HepG2 (cell line): ENCODE data around the gene NUP62. TPM values are rescaled to one million over a fixed set of nuclear protein-coding genes. Genes with fewer than 3 reads are reported as not detected.

Experiments used
- EED ChIP-seq: sonication (generic); formaldehyde crosslinking; IDR thresholded peaks from 2 replicates; pipeline ENCODE4 v1.5.0; 2020; ENCODE audit warnings: mild to moderate bottlenecking, missing genetic modification reagents
- KDM3A ChIP-seq: IDR thresholded peaks from 2 replicates; pipeline ENCODE4 v1.6.1; 2018; ENCODE audit warnings: low read depth, missing compliant biosample characterization
- KMT2B ChIP-seq: IDR thresholded peaks from 2 replicates; pipeline ENCODE4 v1.6.1; 2016; ENCODE audit warnings: missing genetic modification reagents, missing compliant biosample characterization
- MIER2 ChIP-seq: IDR thresholded peaks from 2 replicates; pipeline ENCODE4 v1.6.1; 2016; ENCODE audit warnings: missing biosample characterization, missing genetic modification reagents
- NAIF1 ChIP-seq: sonication (generic); formaldehyde crosslinking; IDR thresholded peaks from 2 replicates; pipeline ENCODE4 v1.5.0; 2020; ENCODE audit warnings: mild to moderate bottlenecking, missing genetic modification reagents, borderline replicate concordance
- PHB2 ChIP-seq: fragments of 450-650 bp; IDR thresholded peaks from 2 replicates; pipeline ENCODE4 v1.6.1; 2018; ENCODE audit not compliant: partially characterized antibody
- SMAD3 ChIP-seq: sonication (generic); formaldehyde crosslinking; IDR thresholded peaks from 2 replicates; pipeline ENCODE4 v1.4.0; 2020; ENCODE audit warnings: missing genetic modification reagents
- ZNF563 ChIP-seq: sonication (generic); formaldehyde crosslinking; IDR thresholded peaks from 2 replicates; pipeline ENCODE4 v1.8.0; 2022; ENCODE audit warnings: mild to moderate bottlenecking, moderate library complexity, missing genetic modification reagents
- polyA plus RNA-seq, 8 experiments: library from polyadenylated mRNA; depleted of rRNA in 3 of 8; stranded (reverse) in 7 of 8; unstranded in 1 of 8; fragments of >200 nt; fragmentation: Illumina TruSeq in 4 of 8; extraction: Trizol in 4 of 8; gene quantifications; 2 replicates each; pipeline versions ENCODE4 v1.2.1 to v1.2.3, GENCODE V29; 2011 to 2016; ENCODE audit warnings: low read depth in 4 of 8, missing spikeins in 1 of 8, mixed read lengths in 1 of 8; ENCODE audit not compliant: insufficient read depth in 1 of 8
- total RNA-seq, 5 experiments: library from RNA; depleted of rRNA; stranded (reverse); fragments of >200 nt; fragmentation: Illumina TruSeq; extraction: Trizol; gene quantifications; 2 replicates each; pipeline ENCODE4 v1.2.3, GENCODE V29; 2016; ENCODE audit warnings: low read depth in 1 of 5
- TF ChIP-seq, protein P1 (sequence below): sonication (generic); formaldehyde crosslinking; IDR thresholded peaks from 2 replicates; pipeline ENCODE4 v1.4.0; 2020; ENCODE audit warnings: missing genetic modification reagents, borderline replicate concordance
- TF ChIP-seq, protein P2 (sequence below): sonication (generic); formaldehyde crosslinking; IDR thresholded peaks from 2 replicates; pipeline ENCODE4 v1.5.1; 2020; ENCODE audit warnings: mild to moderate bottlenecking, missing genetic modification reagents, borderline replicate concordance
- TF ChIP-seq, protein P3 (sequence below): sonication (generic); formaldehyde crosslinking; IDR thresholded peaks from 2 replicates; pipeline ENCODE4 v1.8.1; 2023; ENCODE audit warnings: missing genetic modification reagents, mild to moderate bottlenecking, borderline replicate concordance
- TF ChIP-seq, protein P4 (sequence below): sonication (generic); formaldehyde crosslinking; IDR thresholded peaks from 2 replicates; pipeline ENCODE4 v1.4.0; 2020; ENCODE audit warnings: mild to moderate bottlenecking, missing genetic modification reagents

NUP62 gene
- total and polyA plus RNA-seq, 2 of the 13 experiments (the other 11 are each of a cell fraction or from before 2014, with no cell fraction given): 16.5 to 41.5 TPM

DNA sequence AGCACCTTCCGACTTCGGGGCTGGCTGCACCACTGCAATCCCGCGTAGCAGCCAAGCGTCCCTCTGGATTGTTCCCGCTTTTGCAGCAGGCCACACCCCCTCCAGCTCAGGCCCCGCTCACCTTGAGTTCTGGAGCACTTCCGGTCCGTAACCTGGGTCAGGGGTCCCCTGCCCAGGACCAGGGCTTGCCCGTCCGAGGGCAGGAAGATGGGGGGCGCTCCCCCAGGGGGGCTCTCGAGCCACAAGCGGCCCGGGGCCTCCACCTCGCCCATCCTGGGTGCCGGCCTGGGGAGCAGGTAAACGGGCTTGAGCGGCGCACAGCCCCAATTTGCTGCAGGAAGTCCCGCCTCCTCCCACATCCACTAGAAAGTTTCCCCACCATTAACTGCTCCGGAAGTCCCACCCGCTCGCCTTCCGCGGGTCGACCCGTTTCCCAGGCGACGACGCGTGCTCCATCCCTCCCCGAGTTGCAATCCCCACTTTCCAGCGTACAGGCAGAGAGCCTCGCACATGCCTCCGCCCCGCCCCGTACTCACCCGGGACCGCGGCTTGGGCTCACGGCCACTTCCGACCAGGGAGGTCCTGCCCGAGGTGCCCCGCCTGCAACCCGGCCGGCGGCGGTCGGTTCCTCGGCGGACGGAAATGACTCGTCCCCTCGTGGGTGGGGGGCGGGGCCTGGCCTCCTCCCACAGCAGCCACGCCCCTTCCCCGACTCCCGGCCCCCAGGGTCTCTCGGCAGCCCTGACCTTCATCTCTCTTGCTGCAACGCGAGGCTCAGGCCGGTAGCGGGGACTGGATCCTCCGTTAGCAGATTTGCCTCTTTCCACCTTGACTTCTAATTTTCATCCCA, 62.1 kb downstream of the NUP62 start, which contains the start of gene PNKP (continued):
- TF ChIP-seq PHB2 (no peak), KDM3A (peak; percentile 63; the same call in 1 of the 2 replicates), SMAD3 (CRISPR knock-in tag) (no peak; the same call in 1 of the 2 replicates), MIER2 (CRISPR knock-in tag) (no peak), KMT2B (no peak; the same call in 1 of the 2 replicates), ZNF563 (CRISPR knock-in tag) (peak; percentile 78), EED (CRISPR knock-in tag) (peak; percentile 74), NAIF1 (CRISPR knock-in tag) (peak; percentile 84)
- TF ChIP-seq, protein P1, sequence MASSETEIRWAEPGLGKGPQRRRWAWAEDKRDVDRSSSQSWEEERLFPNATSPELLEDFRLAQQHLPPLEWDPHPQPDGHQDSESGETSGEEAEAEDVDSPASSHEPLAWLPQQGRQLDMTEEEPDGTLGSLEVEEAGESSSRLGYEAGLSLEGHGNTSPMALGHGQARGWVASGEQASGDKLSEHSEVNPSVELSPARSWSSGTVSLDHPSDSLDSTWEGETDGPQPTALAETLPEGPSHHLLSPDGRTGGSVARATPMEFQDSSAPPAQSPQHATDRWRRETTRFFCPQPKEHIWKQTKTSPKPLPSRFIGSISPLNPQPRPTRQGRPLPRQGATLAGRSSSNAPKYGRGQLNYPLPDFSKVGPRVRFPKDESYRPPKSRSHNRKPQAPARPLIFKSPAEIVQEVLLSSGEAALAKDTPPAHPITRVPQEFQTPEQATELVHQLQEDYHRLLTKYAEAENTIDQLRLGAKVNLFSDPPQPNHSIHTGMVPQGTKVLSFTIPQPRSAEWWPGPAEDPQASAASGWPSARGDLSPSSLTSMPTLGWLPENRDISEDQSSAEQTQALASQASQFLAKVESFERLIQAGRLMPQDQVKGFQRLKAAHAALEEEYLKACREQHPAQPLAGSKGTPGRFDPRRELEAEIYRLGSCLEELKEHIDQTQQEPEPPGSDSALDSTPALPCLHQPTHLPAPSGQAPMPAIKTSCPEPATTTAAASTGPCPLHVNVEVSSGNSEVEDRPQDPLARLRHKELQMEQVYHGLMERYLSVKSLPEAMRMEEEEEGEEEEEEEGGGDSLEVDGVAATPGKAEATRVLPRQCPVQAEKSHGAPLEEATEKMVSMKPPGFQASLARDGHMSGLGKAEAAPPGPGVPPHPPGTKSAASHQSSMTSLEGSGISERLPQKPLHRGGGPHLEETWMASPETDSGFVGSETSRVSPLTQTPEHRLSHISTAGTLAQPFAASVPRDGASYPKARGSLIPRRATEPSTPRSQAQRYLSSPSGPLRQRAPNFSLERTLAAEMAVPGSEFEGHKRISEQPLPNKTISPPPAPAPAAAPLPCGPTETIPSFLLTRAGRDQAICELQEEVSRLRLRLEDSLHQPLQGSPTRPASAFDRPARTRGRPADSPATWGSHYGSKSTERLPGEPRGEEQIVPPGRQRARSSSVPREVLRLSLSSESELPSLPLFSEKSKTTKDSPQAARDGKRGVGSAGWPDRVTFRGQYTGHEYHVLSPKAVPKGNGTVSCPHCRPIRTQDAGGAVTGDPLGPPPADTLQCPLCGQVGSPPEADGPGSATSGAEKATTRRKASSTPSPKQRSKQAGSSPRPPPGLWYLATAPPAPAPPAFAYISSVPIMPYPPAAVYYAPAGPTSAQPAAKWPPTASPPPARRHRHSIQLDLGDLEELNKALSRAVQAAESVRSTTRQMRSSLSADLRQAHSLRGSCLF (CRISPR knock-in tag): no peak
- TF ChIP-seq, protein P2, sequence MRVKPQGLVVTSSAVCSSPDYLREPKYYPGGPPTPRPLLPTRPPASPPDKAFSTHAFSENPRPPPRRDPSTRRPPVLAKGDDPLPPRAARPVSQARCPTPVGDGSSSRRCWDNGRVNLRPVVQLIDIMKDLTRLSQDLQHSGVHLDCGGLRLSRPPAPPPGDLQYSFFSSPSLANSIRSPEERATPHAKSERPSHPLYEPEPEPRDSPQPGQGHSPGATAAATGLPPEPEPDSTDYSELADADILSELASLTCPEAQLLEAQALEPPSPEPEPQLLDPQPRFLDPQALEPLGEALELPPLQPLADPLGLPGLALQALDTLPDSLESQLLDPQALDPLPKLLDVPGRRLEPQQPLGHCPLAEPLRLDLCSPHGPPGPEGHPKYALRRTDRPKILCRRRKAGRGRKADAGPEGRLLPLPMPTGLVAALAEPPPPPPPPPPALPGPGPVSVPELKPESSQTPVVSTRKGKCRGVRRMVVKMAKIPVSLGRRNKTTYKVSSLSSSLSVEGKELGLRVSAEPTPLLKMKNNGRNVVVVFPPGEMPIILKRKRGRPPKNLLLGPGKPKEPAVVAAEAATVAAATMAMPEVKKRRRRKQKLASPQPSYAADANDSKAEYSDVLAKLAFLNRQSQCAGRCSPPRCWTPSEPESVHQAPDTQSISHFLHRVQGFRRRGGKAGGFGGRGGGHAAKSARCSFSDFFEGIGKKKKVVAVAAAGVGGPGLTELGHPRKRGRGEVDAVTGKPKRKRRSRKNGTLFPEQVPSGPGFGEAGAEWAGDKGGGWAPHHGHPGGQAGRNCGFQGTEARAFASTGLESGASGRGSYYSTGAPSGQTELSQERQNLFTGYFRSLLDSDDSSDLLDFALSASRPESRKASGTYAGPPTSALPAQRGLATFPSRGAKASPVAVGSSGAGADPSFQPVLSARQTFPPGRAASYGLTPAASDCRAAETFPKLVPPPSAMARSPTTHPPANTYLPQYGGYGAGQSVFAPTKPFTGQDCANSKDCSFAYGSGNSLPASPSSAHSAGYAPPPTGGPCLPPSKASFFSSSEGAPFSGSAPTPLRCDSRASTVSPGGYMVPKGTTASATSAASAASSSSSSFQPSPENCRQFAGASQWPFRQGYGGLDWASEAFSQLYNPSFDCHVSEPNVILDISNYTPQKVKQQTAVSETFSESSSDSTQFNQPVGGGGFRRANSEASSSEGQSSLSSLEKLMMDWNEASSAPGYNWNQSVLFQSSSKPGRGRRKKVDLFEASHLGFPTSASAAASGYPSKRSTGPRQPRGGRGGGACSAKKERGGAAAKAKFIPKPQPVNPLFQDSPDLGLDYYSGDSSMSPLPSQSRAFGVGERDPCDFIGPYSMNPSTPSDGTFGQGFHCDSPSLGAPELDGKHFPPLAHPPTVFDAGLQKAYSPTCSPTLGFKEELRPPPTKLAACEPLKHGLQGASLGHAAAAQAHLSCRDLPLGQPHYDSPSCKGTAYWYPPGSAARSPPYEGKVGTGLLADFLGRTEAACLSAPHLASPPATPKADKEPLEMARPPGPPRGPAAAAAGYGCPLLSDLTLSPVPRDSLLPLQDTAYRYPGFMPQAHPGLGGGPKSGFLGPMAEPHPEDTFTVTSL (CRISPR knock-in tag): 0 out of 2 replicates have a peak, but pooled peaks have one; percentile 4
- TF ChIP-seq, protein P3, sequence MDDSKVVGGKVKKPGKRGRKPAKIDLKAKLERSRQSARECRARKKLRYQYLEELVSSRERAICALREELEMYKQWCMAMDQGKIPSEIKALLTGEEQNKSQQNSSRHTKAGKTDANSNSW: peak; percentile 26; the same call in 1 of the 2 replicates
- TF ChIP-seq, protein P4, sequence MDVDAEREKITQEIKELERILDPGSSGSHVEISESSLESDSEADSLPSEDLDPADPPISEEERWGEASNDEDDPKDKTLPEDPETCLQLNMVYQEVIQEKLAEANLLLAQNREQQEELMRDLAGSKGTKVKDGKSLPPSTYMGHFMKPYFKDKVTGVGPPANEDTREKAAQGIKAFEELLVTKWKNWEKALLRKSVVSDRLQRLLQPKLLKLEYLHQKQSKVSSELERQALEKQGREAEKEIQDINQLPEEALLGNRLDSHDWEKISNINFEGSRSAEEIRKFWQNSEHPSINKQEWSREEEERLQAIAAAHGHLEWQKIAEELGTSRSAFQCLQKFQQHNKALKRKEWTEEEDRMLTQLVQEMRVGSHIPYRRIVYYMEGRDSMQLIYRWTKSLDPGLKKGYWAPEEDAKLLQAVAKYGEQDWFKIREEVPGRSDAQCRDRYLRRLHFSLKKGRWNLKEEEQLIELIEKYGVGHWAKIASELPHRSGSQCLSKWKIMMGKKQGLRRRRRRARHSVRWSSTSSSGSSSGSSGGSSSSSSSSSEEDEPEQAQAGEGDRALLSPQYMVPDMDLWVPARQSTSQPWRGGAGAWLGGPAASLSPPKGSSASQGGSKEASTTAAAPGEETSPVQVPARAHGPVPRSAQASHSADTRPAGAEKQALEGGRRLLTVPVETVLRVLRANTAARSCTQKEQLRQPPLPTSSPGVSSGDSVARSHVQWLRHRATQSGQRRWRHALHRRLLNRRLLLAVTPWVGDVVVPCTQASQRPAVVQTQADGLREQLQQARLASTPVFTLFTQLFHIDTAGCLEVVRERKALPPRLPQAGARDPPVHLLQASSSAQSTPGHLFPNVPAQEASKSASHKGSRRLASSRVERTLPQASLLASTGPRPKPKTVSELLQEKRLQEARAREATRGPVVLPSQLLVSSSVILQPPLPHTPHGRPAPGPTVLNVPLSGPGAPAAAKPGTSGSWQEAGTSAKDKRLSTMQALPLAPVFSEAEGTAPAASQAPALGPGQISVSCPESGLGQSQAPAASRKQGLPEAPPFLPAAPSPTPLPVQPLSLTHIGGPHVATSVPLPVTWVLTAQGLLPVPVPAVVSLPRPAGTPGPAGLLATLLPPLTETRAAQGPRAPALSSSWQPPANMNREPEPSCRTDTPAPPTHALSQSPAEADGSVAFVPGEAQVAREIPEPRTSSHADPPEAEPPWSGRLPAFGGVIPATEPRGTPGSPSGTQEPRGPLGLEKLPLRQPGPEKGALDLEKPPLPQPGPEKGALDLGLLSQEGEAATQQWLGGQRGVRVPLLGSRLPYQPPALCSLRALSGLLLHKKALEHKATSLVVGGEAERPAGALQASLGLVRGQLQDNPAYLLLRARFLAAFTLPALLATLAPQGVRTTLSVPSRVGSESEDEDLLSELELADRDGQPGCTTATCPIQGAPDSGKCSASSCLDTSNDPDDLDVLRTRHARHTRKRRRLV (CRISPR knock-in tag): peak; percentile 66; the same call in 1 of the 2 replicates
